ENCODE data around the gene AGBL4. TPM values are rescaled to one million over a fixed set of nuclear protein-coding genes. Genes with fewer than 3 reads are reported as not detected.

The AGBL4 gene
- total RNA-seq, 1 donor from 2014 or later, result not detected

DNA sequence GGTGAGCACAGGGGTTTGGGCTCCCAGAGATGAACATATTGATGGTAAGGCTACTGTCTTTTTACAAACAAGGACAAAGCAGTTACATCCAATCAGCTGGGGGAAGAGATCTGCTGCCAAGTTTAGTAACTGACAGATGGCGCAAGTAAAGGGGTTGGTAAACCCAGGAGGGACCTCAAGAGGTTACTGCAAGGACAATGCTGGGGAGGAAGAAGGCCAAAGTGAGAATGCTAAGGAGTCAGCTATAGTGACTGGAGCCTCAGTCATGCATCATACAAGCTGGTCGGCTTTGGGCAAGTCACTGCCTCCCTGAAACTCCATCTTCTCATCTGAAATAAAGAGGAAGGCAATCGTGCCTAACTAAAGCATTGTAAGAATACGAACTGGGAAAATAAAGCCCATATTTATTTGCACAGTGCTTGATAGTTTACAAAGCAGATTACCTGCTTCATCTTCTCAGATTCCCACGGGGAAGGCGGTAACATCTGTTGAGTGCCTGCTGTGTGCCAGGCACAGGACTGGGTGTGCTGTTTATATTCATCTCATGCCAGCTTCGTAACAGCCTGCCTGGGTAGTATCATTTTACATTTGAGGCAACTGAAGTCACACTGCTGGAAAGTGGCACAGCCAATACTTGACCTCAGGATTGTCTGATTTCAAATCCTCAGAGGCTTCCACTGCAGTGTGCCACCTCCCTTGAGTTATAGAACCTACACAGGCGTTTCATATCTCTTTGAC is 1361.9 kb downstream of the AGBL4 start:
- Mint-ChIP-seq H3K4me3 (no peak overlapping the region), H3K27me3 (ENCODE audit: insufficient read depth) (peaks cover 2% of the 10 kb centered on the region)
- intact Hi-C loops (cut with micrococcal nuclease), result no loop called here

GRCh38 chr1:48659801-48660200 is 1364.0 kb downstream of the AGBL4 start:
- Mint-ChIP-seq H3K36me3 (ENCODE audit: low read depth) (no peaks in the 10 kb centered on the region), H3K4me3 (no peak overlapping the region), H3K4me1 (ENCODE audit: low read depth) (no peaks in the 10 kb centered on the region), H3K9me3 (no peaks in the 10 kb centered on the region), H3K27ac (no peak overlapping the region), H3K27me3 (ENCODE audit: insufficient read depth) (peaks cover 2% of the 10 kb centered on the region)
- intact Hi-C loops (cut with micrococcal nuclease), result no loop called here
- no peak for DNase-seq (ENCODE audit: low spot score)

More for the DNA sequence above, 1361.9 kb downstream of the AGBL4 start:
- no peaks in the 10 kb centered on the region for H3K36me3 Mint-ChIP-seq (ENCODE audit: low read depth)
- no peaks in the 10 kb centered on the region for H3K9me3 Mint-ChIP-seq
- H3K27ac Mint-ChIP-seq, result no peak overlapping the region
- DNase-seq (ENCODE audit: low spot score), result no peak
- no peaks in the 10 kb centered on the region for H3K4me1 Mint-ChIP-seq (ENCODE audit: low read depth)

DNA sequence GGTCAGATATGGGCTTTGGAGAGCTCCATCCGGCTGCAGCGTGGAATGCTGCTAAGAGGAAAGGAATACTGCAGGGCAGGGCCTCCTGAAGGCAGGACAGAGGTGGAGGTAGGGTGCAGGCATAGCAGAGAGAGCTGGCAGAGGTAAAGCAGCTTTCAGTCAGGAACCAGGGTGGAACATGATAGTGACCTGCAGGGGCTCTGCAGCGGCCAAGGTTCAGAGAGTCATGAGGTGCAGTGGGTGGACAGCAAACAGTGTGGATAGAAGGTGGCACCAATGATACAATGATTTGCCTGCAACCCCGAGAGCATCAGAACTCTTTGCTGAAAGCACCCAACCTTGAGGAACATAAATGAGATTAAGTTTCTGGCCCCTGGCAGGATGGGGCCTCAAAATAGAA is 1366.3 kb downstream of the AGBL4 start:
- DNase-seq (ENCODE audit: low spot score), result no peak
- H3K27me3 Mint-ChIP-seq (ENCODE audit: insufficient read depth), result peaks cover 2% of the 10 kb centered on the region
- H3K4me1 Mint-ChIP-seq (ENCODE audit: low read depth), result no peaks in the 10 kb centered on the region
- H3K9me3 Mint-ChIP-seq, result no peaks in the 10 kb centered on the region
- H3K36me3 Mint-ChIP-seq (ENCODE audit: low read depth), result no peaks in the 10 kb centered on the region
- H3K4me3 Mint-ChIP-seq, result no peak overlapping the region
- intact Hi-C loops (cut with micrococcal nuclease), result no loop called here
- no peak overlapping the region for H3K27ac Mint-ChIP-seq

DNA sequence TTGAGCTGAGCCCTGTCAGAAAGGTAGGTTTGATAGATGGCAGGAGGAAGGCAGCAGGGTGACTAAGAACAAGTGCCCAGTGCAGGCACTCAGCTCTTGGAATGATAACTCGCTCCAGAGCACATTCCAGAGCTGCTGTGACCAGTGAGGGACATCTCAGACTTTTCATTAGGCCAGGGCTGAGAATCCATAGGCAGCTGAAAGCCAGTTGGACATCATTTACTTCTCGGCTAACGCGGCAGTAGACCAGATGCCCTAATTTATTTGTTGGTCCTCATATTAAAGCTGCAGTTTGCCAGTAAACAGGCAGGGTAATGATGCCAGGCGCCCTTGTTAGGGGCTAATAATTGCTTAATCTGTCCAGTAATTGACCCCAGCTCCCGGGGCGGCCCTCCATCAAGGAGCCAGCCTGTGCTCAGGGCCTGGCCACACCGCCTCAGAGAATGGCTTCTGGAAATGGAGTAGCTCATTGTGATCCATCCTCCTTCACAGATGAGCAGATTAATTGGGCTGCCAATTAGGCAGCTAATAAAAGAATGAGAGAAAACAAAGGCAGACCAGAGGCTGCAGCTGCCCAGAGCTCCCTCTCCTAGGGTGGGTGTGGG is 1369.0 kb downstream of the AGBL4 start:
- Mint-ChIP-seq H3K27me3 (ENCODE audit: insufficient read depth) (peaks cover 5% of the 10 kb centered on the region), H3K36me3 (ENCODE audit: low read depth) (no peaks in the 10 kb centered on the region), H3K4me3 (no peak overlapping the region), H3K9me3 (no peaks in the 10 kb centered on the region), H3K4me1 (ENCODE audit: low read depth) (no peaks in the 10 kb centered on the region), H3K27ac (no peak overlapping the region)
- intact Hi-C loops (cut with micrococcal nuclease), result no loop called here
- no peak for DNase-seq (ENCODE audit: low spot score)

GRCh38 chr1:48652334-48652733 is 1371.4 kb downstream of the AGBL4 start:
- Mint-ChIP-seq H3K4me3 (no peak overlapping the region), H3K4me1 (ENCODE audit: low read depth) (no peaks in the 10 kb centered on the region), H3K9me3 (no peaks in the 10 kb centered on the region), H3K27me3 (ENCODE audit: insufficient read depth) (peaks cover 4% of the 10 kb centered on the region), H3K36me3 (ENCODE audit: low read depth) (no peaks in the 10 kb centered on the region), H3K27ac (no peak overlapping the region)
- intact Hi-C loops (cut with micrococcal nuclease), result no loop called here
- DNase-seq (ENCODE audit: low spot score), result no peak

- intact Hi-C loops (cut with micrococcal nuclease), result no loop called here
- no peak overlapping the region for H3K4me3 Mint-ChIP-seq
- H3K9me3 Mint-ChIP-seq, result no peaks in the 10 kb centered on the region
- no peak overlapping the region for H3K27ac Mint-ChIP-seq
- no peaks in the 10 kb centered on the region for H3K4me1 Mint-ChIP-seq (ENCODE audit: low read depth)
- peaks cover 8% of the 10 kb centered on the region for H3K27me3 Mint-ChIP-seq (ENCODE audit: insufficient read depth)
- no peak for DNase-seq (ENCODE audit: low spot score)
- no peaks in the 10 kb centered on the region for H3K36me3 Mint-ChIP-seq (ENCODE audit: low read depth)
These were observed 1373.9 kb downstream of the AGBL4 start for GRCh38 chr1:48649880-48650279.

- H3K4me3 Mint-ChIP-seq, result no peak overlapping the region
- no peaks in the 10 kb centered on the region for H3K4me1 Mint-ChIP-seq (ENCODE audit: low read depth)
- no peak overlapping the region for H3K27ac Mint-ChIP-seq
- no peaks in the 10 kb centered on the region for H3K9me3 Mint-ChIP-seq
- no peak for DNase-seq (ENCODE audit: low spot score)
- peaks cover 7% of the 10 kb centered on the region for H3K27me3 Mint-ChIP-seq (ENCODE audit: insufficient read depth)
- intact Hi-C loops (cut with micrococcal nuclease), result no loop called here
- no peaks in the 10 kb centered on the region for H3K36me3 Mint-ChIP-seq (ENCODE audit: low read depth)
These were observed 1377.9 kb downstream of the AGBL4 start for GRCh38 chr1:48645883-48646282.

GRCh38 chr1:48644905-48645605 is 1378.7 kb downstream of the AGBL4 start:
- H3K27me3 Mint-ChIP-seq (ENCODE audit: insufficient read depth), result peaks cover 5% of the 10 kb centered on the region
- intact Hi-C loops (cut with micrococcal nuclease), result no loop called here
- H3K27ac Mint-ChIP-seq, result no peak overlapping the region
- no peak overlapping the region for H3K4me3 Mint-ChIP-seq
- H3K9me3 Mint-ChIP-seq, result no peaks in the 10 kb centered on the region
- no peaks in the 10 kb centered on the region for H3K36me3 Mint-ChIP-seq (ENCODE audit: low read depth)
- no peak for DNase-seq (ENCODE audit: low spot score)
- H3K4me1 Mint-ChIP-seq (ENCODE audit: low read depth), result no peaks in the 10 kb centered on the region

GRCh38 chr1:48644190-48644900 is 1379.4 kb downstream of the AGBL4 start:
- no peak overlapping the region for H3K27ac Mint-ChIP-seq
- no peak overlapping the region for H3K4me3 Mint-ChIP-seq
- no peaks in the 10 kb centered on the region for H3K4me1 Mint-ChIP-seq (ENCODE audit: low read depth)
- intact Hi-C loops (cut with micrococcal nuclease), result no loop called here
- H3K36me3 Mint-ChIP-seq (ENCODE audit: low read depth), result no peaks in the 10 kb centered on the region
- DNase-seq (ENCODE audit: low spot score), result no peak
- H3K27me3 Mint-ChIP-seq (ENCODE audit: insufficient read depth), result peaks cover 5% of the 10 kb centered on the region
- no peaks in the 10 kb centered on the region for H3K9me3 Mint-ChIP-seq

DNA sequence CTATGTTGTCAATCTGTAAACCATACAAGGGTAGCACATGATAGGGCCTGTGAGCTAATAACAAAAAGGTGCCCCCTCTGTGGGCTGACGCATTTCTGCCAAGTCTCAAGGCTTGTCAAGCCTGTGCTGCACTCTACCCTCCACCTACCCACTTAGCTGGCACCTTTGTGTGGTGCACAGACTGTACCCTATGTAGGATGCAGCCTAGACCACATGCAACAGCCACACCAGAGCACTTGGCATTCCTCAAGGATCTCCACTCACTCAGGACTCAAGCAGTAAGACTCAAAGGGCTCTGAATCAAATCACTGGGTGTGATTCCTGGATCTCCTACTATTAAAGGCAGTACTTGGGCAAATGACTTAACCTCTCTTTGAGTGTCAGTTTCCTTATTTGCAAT is 1380.6 kb downstream of the AGBL4 start:
- Mint-ChIP-seq H3K4me1 (ENCODE audit: low read depth) (no peaks in the 10 kb centered on the region), H3K4me3 (no peak overlapping the region), H3K9me3 (no peaks in the 10 kb centered on the region), H3K27ac (no peak overlapping the region), H3K36me3 (ENCODE audit: low read depth) (no peaks in the 10 kb centered on the region), H3K27me3 (ENCODE audit: insufficient read depth) (peaks cover 5% of the 10 kb centered on the region)
- intact Hi-C loops (cut with micrococcal nuclease), result no loop called here
- DNase-seq (ENCODE audit: low spot score), result no peak

- H3K4me1 Mint-ChIP-seq (ENCODE audit: low read depth), result no peaks in the 10 kb centered on the region
- H3K27me3 Mint-ChIP-seq (ENCODE audit: insufficient read depth), result peaks cover 4% of the 10 kb centered on the region
These were observed 1382.8 kb downstream of the AGBL4 start for GRCh38 chr1:48640836-48641492.

DNA sequence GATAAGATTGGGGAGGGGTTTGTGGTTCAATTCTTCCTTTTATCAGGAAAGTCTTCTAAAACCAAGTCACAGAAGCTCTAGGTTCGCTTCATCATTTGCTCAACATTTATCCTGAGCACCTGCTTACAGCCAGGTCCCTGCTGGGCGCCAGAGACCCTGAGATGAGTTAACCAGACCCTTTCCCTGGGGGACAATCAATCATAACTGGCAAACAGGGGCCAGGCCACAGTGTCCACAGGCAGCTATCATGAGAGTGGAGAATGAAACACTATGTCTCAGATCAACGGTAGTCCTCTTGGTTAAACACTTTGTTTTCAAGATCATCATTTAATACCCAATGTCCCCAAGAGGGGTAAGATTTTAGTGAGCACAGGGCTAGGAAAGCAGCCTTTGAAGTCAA is 1393.9 kb downstream of the AGBL4 start:
- intact Hi-C loops (cut with micrococcal nuclease), result no loop called here
- H3K9me3 Mint-ChIP-seq, result no peaks in the 10 kb centered on the region
- no peak overlapping the region for H3K27ac Mint-ChIP-seq
- DNase-seq (ENCODE audit: low spot score), result no peak
- H3K36me3 Mint-ChIP-seq (ENCODE audit: low read depth), result no peaks in the 10 kb centered on the region
- H3K4me3 Mint-ChIP-seq, result no peak overlapping the region
- no peaks in the 10 kb centered on the region for H3K4me1 Mint-ChIP-seq (ENCODE audit: low read depth)
- H3K27me3 Mint-ChIP-seq (ENCODE audit: insufficient read depth), result peaks cover 3% of the 10 kb centered on the region

More at GRCh38 chr1:48640836-48641492, 1382.8 kb downstream of the AGBL4 start:
- Mint-ChIP-seq H3K4me3 (no peak overlapping the region), H3K9me3 (no peaks in the 10 kb centered on the region), H3K27ac (no peak overlapping the region), H3K36me3 (ENCODE audit: low read depth) (no peaks in the 10 kb centered on the region)
- intact Hi-C loops (cut with micrococcal nuclease), result no loop called here
- no peak for DNase-seq (ENCODE audit: low spot score)

All from activated T-helper 1 cell treated with anti-CD3 and anti-CD28 coated beads, Interleukin-12 subunit alpha, Interleukin-12 subunit beta, Interleukin-2, Interleukin-4 antibody, amounts not matched to agents 30 ng/mL and 10 ng/mL and 1 ng/mL, durations not matched to agents 14 hours and 24 hours and 36 hours (primary cell).